Measurements from ENCODE around the gene WDR88. TPM values are rescaled to one million over a fixed set of nuclear protein-coding genes. Genes with fewer than 3 reads are reported as not detected.
"Not testable (repeated sequence)": the region's sequence is repeated elsewhere in the genome, so short reads cannot be mapped to it uniquely, and the experiment has no call there.

Gene WDR88
- total RNA-seq, 1 donor from 2014 or later = not detected

DNA sequence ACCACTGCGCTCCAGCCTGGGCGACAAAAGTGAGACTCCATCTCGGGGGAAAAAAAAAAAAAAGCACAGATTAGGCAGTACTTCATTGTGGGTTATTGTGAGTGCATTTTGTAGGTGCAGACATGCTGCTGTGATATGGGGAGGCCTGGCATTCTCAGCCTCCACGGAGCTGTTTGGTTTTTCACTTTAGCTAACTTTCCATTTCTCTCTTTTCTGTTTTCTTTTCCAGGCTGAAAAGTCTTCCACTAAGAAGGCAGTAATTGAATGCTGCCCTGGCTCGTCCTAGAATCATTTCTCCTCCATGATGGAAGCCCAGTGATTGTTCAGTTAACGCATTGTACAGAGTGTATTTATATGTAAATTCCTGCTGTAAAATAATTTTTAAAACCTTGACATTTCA lies 2.0 kb upstream of the WDR88 start:
- no peak for DNase-seq (ENCODE audit: low spot score)

- DNase-seq (ENCODE audit: low spot score) = no peak
Measured at GRCh38 chr19:33130433-33130832, 1.5 kb upstream of the WDR88 start.

- no peak for DNase-seq (ENCODE audit: low spot score)
Measured at GRCh38 chr19:33132425-33132824, 511 bp downstream of the WDR88 start.

DNA sequence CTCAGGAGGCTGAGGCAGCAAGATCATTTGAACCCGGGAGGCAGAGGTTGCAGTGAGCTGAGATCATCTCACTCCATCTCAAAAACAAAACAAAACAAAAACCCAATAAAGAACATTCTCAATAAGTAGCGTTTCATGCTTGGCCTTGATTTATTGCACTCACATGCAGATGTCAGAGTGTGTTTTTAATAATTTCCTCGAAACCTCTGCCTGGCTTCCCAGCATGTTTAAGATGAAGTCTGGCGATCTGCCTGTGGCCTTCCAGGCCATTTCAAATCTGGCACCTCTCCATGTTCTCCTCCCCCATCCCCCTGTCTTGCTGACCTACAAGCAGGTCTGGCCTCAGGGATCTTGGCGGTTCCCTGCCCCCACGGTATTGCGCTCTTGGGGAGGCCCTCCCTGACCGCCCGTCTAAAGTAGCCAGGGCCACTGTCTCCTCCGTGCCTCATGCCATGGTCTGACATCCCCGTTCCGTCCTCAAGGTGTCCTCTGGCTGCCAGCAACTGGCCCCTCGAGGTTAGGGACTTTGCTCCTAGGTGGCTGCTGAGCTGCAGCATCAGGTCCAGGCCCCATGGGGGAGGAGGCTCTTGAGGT lies 1.6 kb downstream of the WDR88 start:
- no peak for DNase-seq (ENCODE audit: low spot score)

DNA sequence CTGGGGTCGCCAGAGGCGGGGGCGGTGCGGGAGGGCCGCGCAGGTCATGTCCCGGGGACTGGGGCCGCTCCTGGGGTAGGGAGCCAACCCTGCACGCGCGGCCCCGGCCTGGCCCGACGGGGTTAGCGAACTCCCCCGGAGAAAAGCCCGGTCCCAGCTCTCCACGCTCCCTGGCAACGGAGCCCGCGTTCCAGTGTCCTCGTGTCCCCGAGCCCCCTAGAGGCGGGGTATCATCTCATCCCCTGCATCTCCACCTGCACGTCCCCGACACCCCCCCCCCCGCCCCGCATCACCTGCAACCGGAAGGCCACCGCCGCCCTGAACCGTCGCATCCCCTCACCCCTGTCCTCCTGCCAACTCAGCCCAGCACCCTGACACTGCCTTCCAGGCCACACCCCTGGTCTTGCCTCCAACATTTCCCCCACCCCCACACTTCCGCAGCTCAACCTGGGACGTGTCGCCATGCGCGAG lies 2.7 kb downstream of the WDR88 start:
- DNase-seq (ENCODE audit: low spot score) = no peak

- no peak for DNase-seq (ENCODE audit: low spot score)
Measured at GRCh38 chr19:33139165-33139564, 7.3 kb downstream of the WDR88 start.

GRCh38 chr19:33143897-33144405 lies 12.0 kb downstream of the WDR88 start:
- DNase-seq (ENCODE audit: low spot score) = peak; percentile 66

- DNase-seq (ENCODE audit: low spot score) = no peak
Measured at GRCh38 chr19:33146209-33146608, 14.3 kb downstream of the WDR88 start.

GRCh38 chr19:33147538-33147937 lies 15.6 kb downstream of the WDR88 start:
- DNase-seq (ENCODE audit: low spot score) = no peak

GRCh38 chr19:33150852-33151518 lies 19.1 kb downstream of the WDR88 start:
- no peak for DNase-seq (ENCODE audit: low spot score)

DNA sequence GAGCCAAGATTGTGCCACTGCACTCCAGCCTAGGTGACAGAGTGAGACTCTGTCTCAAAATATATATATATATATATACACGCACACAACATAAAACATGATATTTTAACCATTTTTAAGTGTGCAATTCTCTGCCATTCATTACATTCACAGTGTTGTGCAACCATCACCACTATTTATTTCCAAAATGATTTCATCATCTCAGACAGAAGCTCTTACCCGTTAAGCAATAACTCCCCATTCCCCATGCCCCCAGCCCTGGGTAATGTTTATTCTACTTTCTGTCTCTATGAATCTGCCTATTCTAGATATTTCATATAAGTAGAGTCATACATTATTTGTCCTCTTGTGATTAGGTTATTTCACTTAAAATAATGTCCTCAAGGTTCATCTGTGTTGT lies 20.3 kb downstream of the WDR88 start:
- DNase-seq (ENCODE audit: low spot score) = no peak

DNA sequence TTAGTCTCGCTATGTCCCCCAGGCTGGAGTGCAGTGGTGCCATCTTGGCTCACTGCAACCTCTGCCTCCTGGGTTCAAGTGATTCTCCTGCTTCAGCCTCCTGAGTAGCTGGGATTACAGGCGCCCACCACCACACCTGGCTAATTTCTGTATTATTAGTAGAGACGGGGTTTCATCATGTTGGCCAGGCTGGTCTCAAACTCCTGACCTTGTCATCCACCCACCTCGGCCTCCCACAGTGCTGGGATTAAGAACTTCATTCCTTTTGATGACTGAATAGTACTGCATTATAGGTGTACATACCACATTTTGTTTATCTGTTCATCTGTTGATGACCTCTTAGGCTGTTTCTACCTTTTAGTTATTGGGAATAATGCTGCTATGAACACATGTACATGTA lies 20.7 kb downstream of the WDR88 start:
- DNase-seq (ENCODE audit: low spot score) = not testable (repeated sequence)

GRCh38 chr19:33154313-33154712 lies 22.4 kb downstream of the WDR88 start:
- DNase-seq (ENCODE audit: low spot score) = not testable (repeated sequence)

DNA sequence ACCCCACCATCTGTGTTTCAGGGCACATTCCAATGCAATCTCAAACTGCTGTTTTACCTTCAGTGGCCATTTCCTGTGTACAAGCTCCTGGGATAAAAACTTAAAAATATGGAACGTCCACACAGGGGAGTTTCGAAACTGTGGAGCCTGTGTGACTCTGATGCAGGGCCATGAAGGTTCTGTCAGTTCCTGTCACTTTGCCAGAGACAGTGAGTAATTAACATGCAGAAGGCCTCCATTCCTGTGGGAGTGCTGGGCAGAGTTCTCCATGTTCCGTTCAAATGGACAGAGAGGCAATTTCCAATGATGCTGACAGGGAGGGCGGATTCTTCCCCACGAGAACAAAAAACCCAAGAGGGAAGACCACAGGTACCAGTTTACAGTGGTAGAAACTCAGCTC lies 24.4 kb downstream of the WDR88 start:
- DNase-seq (ENCODE audit: low spot score) = no peak

DNA sequence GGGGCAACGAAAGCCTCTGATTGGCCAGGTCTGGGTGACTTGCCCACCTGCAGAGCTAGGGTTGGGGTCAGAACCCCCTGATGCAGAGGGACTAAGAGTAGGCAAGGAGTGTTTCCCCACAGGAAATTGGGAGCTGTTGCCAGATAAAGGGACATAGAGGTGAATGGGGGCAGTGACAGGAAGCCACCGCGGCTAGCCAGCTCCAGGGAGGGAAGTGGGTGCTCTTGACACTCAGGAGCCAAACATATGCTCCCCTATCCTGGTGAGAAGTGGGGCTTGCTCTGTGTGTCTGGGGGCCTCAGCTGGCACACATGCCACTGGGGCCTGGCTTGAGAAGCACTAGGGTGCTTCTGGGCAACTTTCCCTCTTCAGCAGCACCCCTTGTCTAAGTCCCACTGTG lies 26.0 kb downstream of the WDR88 start:
- DNase-seq (ENCODE audit: low spot score) = no peak

DNA sequence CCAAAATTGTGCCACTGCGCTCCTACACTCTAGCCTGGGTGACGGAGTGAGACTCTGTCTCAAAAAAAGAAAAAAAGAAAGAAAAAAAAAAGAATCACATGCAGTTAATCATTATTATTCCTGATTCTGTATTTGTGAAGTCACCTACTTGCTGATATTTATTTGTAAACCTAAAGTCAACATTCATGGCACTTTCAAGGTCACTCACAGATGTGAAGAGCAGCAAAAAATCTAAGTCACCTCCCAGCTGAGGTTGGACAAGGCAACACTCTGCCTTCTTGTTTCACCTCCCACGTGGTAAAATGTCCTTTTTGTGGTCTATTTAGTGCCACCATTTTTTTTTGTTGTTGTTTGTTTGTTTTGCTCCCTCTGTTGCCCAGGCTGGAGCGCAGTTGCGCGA lies 26.5 kb downstream of the WDR88 start:
- DNase-seq (ENCODE audit: low spot score) = no peak

DNA sequence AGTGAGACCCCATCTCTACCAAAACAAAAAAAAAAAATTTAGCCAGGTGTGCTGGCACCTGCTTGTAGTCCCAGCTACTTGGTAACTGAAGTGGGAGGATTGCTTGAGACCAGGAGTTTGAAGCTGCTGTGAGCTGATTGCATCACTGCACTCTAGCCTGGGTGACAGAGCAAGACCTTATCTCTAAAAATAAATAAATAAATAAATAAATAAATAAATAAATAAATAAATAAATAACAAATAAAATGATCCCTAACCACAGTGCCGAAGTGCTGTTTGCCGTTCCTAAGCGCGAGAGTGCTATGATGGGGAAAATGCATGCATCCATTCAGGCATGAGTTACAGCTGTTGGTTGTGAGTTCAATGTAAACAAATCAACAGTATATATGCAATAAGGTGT lies 27.2 kb downstream of the WDR88 start:
- DNase-seq (ENCODE audit: low spot score) = no peak

GRCh38 chr19:33159893-33160292 lies 28.0 kb downstream of the WDR88 start:
- no peak for DNase-seq (ENCODE audit: low spot score)

DNA sequence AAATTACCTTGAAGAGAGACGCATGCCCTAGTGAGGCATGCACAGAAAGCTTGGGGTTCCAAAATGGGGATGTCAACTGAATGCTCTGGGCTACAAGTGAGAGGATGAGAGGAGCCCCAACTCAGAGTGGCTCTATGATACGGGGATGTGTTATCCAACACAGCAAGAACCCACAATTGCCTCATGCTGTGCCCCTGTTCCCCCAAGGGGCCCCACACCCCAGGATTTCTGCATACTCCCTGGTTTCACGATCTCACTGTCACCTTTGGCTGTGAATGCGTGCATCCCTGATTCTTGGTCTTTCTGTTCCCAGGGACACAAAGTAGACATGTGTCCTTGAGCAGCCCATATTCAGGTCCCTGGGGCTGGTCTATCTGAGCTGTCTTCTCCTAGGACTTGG lies 29.3 kb downstream of the WDR88 start:
- no peak for DNase-seq (ENCODE audit: low spot score)

- no peak for DNase-seq (ENCODE audit: low spot score)
Measured at GRCh38 chr19:33163481-33163880, 31.6 kb downstream of the WDR88 start.

- DNase-seq (ENCODE audit: low spot score) = not testable (repeated sequence)
Measured at GRCh38 chr19:33166037-33166436, 34.1 kb downstream of the WDR88 start.

GRCh38 chr19:33167438-33167837 lies 35.5 kb downstream of the WDR88 start:
- DNase-seq (ENCODE audit: low spot score) = no peak

DNA sequence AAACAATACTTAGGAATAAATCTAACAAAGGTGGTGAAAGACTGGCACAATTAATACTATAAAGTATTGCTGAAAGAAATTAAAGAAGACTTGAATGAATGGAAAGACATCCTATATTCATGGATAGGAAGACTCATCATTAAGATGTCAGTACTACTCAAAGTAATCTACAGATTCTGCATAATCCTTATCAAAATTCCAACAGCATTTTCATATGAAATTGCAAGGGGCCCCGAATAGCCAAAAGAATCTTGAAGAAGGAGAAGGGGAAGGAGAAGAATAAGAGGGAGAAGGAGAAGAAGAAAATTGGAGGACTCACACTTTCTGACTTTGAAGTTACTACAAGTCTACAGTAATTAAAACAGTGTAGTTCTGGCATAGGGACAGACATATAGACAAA lies 36.6 kb downstream of the WDR88 start:
- DNase-seq (ENCODE audit: low spot score) = no peak
